Nephron progenitor cell (in vitro differentiated cells): ENCODE measurements around the gene ALS2.

Experiments
- DNase-seq: peaks from one replicate; pipeline ENCODE4 v3.0.0; 2021
- H3K27ac Mint-ChIP-seq: 2 replicates; pipeline ENCODE4 v1.8.0; 2021; ENCODE audit warnings: mild to moderate bottlenecking, moderate library complexity, mixed read lengths
- H3K27me3 Mint-ChIP-seq: 2 replicates; pipeline ENCODE4 v1.8.0; 2021; ENCODE audit warnings: mild to moderate bottlenecking, low read depth, mixed read lengths; ENCODE audit not compliant: poor library complexity
- H3K36me3 Mint-ChIP-seq: 2 replicates; pipeline ENCODE4 v1.8.0; 2021; ENCODE audit warnings: low read depth, mixed read lengths
- H3K4me1 Mint-ChIP-seq: 2 replicates; pipeline ENCODE4 v1.8.0; 2021; ENCODE audit warnings: mixed read lengths
- H3K4me3 Mint-ChIP-seq: 2 replicates; pipeline ENCODE4 v1.8.0; 2021; ENCODE audit warnings: mild to moderate bottlenecking, moderate library complexity, mixed read lengths
- H3K9me3 Mint-ChIP-seq: 2 replicates; pipeline ENCODE4 v1.8.0; 2021; ENCODE audit warnings: mild to moderate bottlenecking, moderate library complexity, mixed read lengths
- TF ChIP-seq, protein P1 (sequence below): fragments of 200-600 bp; sonication (generic); IDR thresholded peaks from 2 replicates; pipeline ENCODE4 v1.5.0; 2021; ENCODE audit warnings: antibody characterized with exemption

The ALS2 gene

GRCh38 chr2:201779901-201780673 lies 646 bp downstream of the ALS2 start:
- DNase-seq = no peak
- Mint-ChIP-seq H3K27me3 (peaks cover 7% of the 10 kb centered on the region), H3K9me3 (no peaks in the 10 kb centered on the region), H3K27ac (peak overlapping the region; percentile 93), H3K36me3 (no peaks in the 10 kb centered on the region), H3K4me3 (peak overlapping the region; percentile 97), H3K4me1 (peaks cover 40% of the 10 kb centered on the region)
- TF ChIP-seq, protein P1, sequence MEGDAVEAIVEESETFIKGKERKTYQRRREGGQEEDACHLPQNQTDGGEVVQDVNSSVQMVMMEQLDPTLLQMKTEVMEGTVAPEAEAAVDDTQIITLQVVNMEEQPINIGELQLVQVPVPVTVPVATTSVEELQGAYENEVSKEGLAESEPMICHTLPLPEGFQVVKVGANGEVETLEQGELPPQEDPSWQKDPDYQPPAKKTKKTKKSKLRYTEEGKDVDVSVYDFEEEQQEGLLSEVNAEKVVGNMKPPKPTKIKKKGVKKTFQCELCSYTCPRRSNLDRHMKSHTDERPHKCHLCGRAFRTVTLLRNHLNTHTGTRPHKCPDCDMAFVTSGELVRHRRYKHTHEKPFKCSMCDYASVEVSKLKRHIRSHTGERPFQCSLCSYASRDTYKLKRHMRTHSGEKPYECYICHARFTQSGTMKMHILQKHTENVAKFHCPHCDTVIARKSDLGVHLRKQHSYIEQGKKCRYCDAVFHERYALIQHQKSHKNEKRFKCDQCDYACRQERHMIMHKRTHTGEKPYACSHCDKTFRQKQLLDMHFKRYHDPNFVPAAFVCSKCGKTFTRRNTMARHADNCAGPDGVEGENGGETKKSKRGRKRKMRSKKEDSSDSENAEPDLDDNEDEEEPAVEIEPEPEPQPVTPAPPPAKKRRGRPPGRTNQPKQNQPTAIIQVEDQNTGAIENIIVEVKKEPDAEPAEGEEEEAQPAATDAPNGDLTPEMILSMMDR = no peak

GRCh38 chr2:201777869-201778268 lies 2.9 kb downstream of the ALS2 start:
- no peaks in the 10 kb centered on the region for H3K27me3 Mint-ChIP-seq
- no peak overlapping the region for H3K4me3 Mint-ChIP-seq
- H3K36me3 Mint-ChIP-seq = no peaks in the 10 kb centered on the region
- TF ChIP-seq, protein P1 = no peak
- no peak overlapping the region for H3K27ac Mint-ChIP-seq
- no peaks in the 10 kb centered on the region for H3K9me3 Mint-ChIP-seq
- peaks cover 40% of the 10 kb centered on the region for H3K4me1 Mint-ChIP-seq
- no peak for DNase-seq

GRCh38 chr2:201777043-201777442 lies 3.7 kb downstream of the ALS2 start:
- TF ChIP-seq, protein P1 = no peak

GRCh38 chr2:201775326-201775725 lies 5.4 kb downstream of the ALS2 start:
- no peak for DNase-seq
- Mint-ChIP-seq H3K9me3 (no peaks in the 10 kb centered on the region), H3K4me1 (peaks cover 26% of the 10 kb centered on the region), H3K36me3 (no peaks in the 10 kb centered on the region), H3K27me3 (no peaks in the 10 kb centered on the region), H3K4me3 (no peak overlapping the region), H3K27ac (no peak overlapping the region)
- TF ChIP-seq, protein P1 = no peak

More at GRCh38 chr2:201777043-201777442, 3.7 kb downstream of the ALS2 start:
- no peaks in the 10 kb centered on the region for H3K27me3 Mint-ChIP-seq
- no peak overlapping the region for H3K4me3 Mint-ChIP-seq
- no peak overlapping the region for H3K27ac Mint-ChIP-seq
- no peaks in the 10 kb centered on the region for H3K36me3 Mint-ChIP-seq
- H3K9me3 Mint-ChIP-seq = no peaks in the 10 kb centered on the region
- H3K4me1 Mint-ChIP-seq = peaks cover 39% of the 10 kb centered on the region
- DNase-seq = no peak

- no peaks in the 10 kb centered on the region for H3K27me3 Mint-ChIP-seq
- TF ChIP-seq, protein P1 = no peak
- H3K4me1 Mint-ChIP-seq = peaks cover 18% of the 10 kb centered on the region
- H3K9me3 Mint-ChIP-seq = no peaks in the 10 kb centered on the region
- no peaks in the 10 kb centered on the region for H3K36me3 Mint-ChIP-seq
- H3K27ac Mint-ChIP-seq = no peak overlapping the region
- H3K4me3 Mint-ChIP-seq = no peak overlapping the region
- DNase-seq = no peak
Observed at GRCh38 chr2:201774546-201774945, 6.2 kb downstream of the ALS2 start.

GRCh38 chr2:201773990-201774389 lies 6.7 kb downstream of the ALS2 start:
- H3K36me3 Mint-ChIP-seq = no peaks in the 10 kb centered on the region
- H3K4me1 Mint-ChIP-seq = peaks cover 15% of the 10 kb centered on the region
- H3K9me3 Mint-ChIP-seq = no peaks in the 10 kb centered on the region
- no peak for DNase-seq
- TF ChIP-seq, protein P1 = no peak
- H3K27me3 Mint-ChIP-seq = no peaks in the 10 kb centered on the region
- no peak overlapping the region for H3K27ac Mint-ChIP-seq
- H3K4me3 Mint-ChIP-seq = no peak overlapping the region
